Thyroid gland (tissue), 4 donors: ENCODE results near the gene SNAPC4.

Source experiments
- CTCF ChIP-seq, 6 experiments: fragments of 200-600 bp in 3 of 6; fragments of 450-650 bp in 3 of 6; sonication (generic) in 3 of 6; IDR thresholded peaks; one replicate each; pipeline ENCODE4 v1.5.1; 2016 to 2019; ENCODE audit warnings: antibody characterized with exemption in 6 of 6, mild to moderate bottlenecking in 2 of 6, inconsistent platforms in 1 of 6, moderate library complexity in 1 of 6
- POLR2A ChIP-seq, 2 donors: fragments of 450-650 bp; IDR thresholded peaks; one replicate each; pipeline ENCODE4 v1.6.1; 2017; ENCODE audit warnings: antibody characterized with exemption in 2 of 2, mild to moderate bottlenecking in 2 of 2, moderate library complexity in 1 of 2

GRCh38 chr9:136442265-136442664 lies 42.3 kb upstream of the SNAPC4 start:
- TF ChIP-seq CTCF (IDR thresholded peaks at IDR 0.05) (no peak), POLR2A (IDR thresholded peaks at IDR 0.05) (no peak)
